ENCODE results near the gene DCTN4.
"Not testable (repeated sequence)": the region's sequence is repeated elsewhere in the genome, so short reads cannot be mapped to it uniquely, and the experiment has no call there.

DCTN4 gene

DNA sequence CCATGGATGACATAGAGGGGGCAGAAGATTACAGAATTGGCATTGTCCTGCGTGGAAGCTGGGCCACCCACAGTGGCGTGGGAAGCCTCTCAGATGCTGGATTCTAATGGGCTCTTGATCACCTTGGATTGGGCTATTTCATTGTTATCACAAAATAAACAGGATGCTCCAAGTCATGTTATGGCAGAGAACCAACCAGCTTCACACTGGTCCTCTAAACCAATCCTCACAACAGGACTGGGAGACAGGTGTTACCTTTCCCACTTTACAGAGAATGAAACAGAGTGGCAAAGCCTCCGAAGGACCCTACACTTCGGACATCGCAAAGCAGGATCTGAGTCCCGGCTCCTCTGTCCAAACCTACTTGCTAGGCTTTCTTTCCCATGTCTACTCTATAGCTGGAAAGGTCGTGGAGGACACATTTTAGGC is 19.3 kb upstream of the DCTN4 start:
- DNase-seq = no peak

DNA sequence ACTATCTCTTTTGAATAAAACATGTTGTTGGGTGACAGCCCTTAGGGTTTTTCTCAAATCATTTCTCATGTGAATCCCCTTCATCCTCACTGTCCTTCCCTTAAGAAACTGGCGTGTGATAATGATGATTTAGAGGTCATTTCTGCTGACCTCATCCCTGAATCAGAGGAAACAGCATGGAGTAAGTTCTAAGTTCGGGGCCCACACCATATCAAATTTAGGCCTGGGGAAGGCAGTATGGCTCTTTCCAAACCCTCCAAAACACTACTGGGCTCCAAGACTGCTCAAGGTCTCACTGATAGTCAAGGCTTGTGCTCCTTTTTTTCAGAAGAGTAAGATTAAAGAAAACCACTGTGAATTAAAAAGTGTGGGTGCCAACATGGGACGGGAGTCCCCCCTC is 18.9 kb upstream of the DCTN4 start:
- DNase-seq = no peak

DNA sequence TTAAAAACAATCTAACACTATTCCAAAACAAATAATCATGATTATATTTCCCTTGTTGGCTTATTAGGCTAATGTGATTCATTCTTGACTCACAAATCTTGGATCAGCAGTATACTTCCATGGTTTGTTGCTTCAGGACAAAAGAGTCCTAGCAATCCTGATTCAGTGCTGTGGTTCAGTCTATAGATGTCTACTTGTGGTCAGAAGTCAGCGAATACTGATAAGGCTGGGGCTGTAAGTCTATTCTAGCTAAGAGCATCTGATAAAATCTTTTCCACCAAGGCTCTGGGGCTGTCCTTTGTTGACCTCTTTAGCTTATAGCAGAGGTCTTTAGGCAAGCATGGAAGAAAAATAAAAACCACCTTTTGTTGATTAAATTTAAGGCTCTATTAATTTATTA is 15.3 kb upstream of the DCTN4 start:
- no peak for DNase-seq

DNA sequence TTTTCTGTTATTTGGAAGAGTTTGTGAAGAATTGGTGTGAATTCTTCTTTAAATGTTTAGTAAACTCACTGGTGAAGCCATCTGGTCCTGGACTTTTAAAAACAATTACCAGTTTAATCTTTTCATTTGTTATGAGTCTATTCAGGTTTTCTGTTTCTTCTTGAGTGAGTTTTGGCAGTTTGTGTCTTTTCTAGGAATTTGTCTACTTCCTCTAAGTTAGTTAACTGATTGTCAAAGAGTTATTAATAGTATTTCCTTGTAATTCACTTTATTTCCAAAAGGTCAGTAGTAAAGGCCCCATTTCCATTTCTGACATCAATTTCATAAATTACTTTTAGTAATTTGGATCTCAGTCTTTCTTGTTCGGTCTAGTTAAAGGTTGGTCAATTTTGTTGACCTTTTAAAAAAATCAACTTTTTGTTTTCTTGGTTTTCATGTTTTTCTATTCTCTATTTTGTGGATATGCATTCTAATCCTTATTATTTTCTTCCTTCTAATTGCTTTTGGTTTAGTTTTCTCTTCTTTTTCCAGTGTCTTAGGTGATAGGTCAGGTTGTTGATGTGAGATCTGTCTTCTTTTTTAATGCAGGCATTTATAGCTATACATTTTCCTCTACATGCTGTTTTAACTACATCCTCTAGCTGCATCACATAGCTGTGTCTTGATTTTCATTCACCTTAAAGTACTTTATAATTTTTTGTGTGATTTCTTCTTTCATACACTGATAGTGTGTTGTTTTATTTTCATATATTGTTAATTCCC is 12.4 kb upstream of the DCTN4 start:
- DNase-seq = no peak

DNA sequence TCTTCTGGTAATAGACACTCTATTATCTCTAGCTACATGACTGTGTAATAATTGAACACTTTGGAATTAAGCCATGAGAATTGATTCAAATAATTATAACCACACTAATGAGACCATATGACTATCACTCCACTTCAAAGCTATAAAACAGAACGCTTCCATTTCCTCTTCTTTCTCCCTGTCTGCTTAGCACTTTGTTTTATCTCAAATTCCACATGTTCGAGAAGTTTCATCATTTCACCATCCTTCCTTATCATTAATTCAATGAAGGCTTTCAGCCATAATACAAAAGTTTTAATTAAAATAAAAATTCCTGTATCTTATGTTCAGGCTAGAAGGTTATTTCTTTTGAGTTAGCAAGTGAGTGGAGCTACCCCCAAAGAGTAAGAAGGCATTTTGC is 7.4 kb upstream of the DCTN4 start:
- no peak for DNase-seq

DNA sequence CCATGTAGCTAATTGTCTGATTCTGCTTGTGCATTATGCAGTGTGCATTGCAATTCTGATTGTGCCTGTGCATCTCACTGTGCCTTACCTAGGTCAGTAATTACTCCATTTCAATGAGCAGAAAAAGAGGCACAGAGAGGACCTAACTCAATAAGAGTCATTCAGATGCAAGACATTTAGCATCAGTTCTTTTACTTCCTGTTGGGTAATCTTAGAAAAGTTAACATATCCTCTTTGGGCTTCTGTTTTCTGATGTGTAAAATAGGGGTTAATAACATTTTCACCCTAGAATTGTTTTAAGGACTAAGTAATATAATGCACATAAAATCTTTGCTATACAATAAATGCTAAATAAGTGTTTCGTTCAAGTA is 7.0 kb upstream of the DCTN4 start:
- DNase-seq = no peak

DNA sequence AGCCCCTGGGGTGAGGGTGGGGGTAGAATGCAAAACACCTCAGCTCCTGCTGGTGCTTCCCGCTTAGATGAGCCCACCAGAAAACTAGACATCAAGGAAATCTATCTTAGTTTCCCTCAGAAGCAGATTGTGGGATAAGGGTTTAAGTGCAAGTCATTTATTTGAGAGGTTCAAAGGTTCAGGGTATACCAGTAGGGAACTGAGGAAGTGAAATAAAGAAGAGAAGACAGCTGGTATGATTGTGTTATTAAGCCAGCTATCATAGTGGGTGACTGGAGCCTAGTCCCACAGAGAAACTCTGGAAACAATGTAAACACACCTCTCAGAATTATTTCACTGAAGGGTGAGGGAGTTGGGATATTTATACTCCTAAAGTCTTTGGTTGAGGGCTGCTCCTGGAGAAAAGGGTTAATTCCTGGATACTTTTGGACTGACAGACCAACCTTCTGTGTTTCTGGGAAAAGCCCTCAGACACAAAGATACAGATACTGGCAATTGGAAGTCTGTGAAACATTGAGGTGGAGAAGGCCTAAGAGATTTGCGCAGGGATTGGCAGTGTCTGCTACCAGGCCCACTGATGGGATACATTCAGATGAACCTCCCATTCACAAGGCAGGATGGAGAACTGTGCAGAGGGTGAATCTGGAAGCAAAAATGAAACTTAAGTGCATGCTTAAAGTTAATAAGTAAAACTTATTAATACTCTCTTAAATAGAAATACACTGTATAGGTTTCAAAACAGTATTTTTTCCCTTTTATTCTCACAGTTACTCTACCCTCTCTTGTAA is 6.4 kb upstream of the DCTN4 start:
- no peak for DNase-seq

DNA sequence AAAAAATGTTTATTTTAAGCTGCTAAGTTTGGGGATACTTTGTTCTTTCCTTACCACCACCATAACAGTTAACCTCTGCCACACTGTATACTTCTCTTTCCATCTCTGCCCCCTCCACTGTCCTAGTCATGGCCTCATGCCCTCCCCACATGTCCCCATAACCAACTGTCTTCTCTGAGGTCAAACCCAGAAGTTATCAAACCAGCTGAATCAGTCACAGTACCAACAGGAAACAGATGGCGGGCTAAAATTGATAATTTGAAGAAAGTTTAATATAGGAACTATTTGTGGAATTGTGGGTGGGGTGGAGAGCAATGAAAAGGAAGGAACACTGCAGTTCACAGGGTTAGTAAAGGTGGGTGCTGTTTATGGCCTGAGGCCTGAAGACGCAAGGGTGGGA is 5.7 kb upstream of the DCTN4 start:
- DNase-seq = no peak

DNA sequence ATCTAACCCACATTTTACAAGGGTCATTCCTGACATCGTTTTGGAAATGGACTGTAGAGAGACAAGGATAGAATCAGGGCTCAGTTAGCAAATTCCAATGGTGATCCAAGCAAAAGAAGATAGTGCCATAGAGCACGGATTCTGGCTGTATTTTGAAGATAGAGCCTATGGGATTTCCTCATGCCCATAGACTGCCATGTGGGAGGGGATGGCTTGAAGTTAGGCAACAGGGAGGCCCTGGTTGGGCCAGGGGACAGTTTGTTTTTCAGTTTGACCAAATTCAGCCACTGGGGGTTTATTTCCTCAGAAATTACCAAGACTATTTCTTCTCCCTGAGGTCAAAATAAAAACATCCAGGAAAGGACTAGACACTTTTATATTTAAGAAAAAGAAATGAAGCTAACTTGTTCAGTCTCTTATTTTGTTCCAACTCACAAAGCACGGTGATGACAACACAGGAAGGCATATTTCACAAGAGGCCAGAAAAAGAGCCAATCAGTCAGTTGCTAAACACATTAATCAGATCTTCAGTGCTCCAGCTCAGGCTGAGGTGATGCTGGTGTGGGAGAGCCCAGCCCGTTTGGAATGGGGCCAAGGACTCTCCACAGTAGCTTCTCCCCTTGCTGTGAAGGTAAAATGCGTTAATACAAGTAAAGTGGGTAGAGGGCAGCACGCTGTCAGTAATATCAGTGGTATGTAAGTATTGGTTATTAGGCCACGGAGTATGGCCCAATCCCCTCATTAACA is 4.4 kb upstream of the DCTN4 start:
- no peak for DNase-seq

DNA sequence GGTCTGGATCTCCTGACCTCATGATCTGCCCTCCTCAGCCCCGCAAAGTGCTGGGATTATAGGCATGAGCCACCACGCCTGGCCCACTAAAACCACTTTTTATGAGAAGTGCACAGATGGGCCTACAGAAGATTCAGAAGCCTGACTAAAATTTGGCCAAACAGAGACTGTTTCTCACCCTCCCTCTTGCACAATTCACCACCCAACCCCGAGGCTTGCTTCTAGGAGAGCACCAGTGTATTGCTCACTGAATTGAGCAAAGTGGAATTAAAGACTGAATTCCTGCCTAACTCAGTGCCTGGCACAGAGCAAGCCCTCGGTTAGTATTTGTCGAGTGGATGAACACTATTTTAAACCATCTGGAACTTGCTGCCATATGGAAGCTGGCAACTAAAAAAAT is 3.4 kb upstream of the DCTN4 start:
- DNase-seq = no peak

DNA sequence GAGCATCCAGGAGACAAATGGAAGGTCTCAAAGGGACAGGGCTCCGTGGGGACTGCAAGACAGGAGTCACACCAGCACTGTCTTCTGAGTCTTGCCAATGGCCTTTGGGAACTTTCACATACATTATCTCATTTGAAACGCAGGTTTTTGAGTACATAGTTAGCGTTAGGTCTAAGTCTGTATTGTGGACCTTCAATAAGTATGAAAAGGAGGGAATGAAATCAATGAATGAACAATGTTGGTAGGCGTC is 442 bp upstream of the DCTN4 start:
- DNase-seq = no peak

DNA sequence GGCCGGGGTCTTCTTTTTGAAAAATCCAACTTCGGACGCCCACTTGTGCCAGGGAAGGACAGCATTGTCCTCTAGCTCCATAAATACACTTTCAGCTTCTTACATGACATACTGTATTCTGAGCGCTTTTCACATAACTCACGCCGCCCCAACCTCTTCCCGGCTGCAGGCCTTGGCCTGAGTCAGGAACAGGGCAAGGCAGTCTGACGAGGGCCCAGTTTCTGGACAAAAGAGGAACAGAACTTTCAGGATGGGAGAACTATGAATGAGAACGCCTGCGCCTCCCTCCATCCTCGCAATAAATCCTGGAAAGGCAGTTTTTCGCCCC is 650 bp downstream of the DCTN4 start:
- DNase-seq = no peak

DNA sequence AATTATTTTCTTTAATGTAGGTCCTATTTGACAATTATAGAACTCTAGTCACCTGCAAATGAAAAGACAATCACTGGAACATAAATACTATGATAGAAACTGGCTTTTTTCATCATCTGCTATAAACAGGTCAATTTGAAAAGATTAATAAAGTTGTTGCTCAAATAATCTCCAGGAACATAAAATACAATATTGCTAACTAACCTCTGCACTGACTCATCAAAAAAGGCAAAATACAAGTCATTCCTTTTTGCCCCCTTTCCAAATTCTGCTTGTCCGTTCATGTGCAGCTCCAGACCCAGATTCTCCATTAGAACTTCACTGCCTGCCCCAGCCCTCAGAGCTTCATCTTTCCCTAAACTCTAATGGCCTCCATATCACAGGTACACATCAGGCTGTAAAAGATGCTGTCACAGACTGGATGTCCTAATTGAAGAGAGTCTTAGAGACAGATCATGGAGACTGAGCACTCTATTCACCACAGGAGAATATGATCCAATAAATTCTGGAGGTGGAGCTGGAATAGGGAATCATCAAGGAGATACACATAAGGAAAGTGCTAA is 1.6 kb downstream of the DCTN4 start:
- DNase-seq = no peak

DNA sequence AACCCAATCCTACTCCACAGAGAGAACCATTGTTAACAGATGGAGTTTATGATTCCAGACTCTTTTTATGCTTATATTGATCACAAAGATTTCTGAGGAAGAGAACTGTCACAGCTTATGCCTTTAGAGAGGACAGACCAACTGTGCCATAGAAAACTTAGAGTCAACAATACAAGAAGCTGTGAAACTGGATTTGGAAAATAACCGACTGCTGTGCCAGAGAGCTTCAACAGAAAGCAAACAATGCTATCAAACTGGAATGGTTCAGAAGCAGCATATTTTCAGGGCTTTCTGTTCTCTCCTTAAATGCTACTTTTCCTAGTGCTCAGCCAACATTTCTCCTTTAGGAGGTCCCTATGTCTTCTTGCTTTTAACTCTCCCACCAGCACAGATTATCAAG is 5.0 kb downstream of the DCTN4 start:
- no peak for DNase-seq

DNA sequence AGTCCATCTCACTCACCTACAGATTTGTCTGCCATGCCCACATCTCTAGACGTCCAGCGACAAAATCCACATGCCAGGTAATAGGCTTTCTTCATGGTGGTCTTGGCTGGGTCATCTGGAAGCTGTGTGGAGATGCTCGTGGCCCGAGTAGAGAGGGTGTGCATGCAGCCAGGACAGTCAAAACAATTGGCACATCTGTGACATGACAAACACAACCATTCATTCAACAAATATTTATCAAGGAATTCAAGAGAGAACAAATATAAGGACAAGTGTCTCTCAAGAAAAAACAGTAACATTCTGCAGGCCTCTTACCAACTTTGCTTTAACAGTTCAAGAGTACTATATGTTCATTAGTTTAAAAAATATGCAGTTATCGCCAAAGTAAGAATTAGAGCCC is 5.4 kb downstream of the DCTN4 start:
- DNase-seq = no peak

DNA sequence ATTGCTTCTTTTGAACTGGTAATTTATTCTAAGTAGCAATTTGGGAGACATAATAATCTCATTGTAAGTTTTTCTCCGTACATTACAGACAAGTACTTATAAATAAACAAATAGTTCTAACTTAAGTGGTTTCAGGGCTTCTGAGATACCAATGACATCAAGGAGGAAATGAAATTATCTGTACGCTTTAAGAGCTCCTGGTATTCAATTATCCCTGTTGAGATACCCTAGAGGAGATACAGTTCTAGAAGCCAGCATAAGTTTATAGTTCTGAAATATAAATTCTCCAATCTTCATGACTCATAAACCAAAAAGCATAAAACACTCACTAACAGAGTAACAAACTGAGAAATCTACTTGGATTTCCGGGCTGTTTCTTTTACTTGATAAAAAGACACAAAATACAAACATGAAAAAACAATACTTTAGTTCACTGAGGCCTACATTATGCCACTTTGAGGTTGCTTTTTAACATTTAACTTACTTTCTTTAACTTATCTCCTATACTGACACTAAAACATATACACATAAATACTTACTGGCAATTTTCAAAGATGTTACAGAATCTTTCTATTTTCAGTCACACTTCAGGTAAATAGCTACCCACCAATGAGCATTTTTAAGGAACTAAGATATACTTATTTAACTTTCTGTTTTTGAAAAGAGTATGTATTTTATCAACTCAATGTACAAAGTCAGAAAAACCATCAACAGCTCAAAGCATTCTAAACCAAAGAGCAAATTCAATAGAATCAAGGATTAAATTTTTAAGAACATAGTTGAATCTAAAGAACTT is 7.5 kb downstream of the DCTN4 start:
- no peak for DNase-seq

DNA sequence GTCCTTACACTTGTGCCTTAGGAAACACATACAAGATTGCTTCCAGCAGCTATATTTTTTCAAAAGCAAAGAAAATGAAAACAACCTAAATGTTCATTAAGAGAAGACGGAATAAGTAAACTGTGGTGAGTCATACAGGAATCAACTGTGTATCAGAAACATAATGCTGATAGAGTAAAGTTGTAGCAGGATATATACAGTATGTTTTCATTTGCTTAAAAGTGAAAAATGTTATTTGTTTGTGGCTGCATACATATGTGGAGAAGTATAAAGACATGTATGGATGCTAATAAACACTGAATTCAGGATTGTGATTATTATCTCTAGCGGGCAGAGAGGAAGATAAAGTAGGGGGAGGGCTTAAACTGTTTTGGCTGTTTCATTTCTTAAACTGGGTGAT is 8.3 kb downstream of the DCTN4 start:
- no peak for DNase-seq

DNA sequence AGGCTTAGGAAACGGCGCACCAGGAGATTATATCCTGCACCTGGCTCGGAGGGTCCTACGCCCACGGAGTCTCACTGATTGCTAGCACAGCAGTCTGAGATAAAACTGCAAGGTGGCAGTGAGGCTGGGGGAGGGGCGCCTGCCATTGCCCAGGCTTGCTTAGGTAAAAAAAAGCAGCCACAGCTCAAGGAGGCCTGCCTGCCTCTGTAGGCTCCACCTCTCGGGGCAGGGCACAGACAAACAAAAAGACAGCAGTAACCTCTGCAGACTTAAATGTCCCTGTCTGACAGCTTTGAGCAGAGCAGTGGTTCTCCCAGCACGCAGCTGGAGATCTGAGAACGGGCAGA is 15.7 kb downstream of the DCTN4 start:
- not testable (repeated sequence) for DNase-seq

DNA sequence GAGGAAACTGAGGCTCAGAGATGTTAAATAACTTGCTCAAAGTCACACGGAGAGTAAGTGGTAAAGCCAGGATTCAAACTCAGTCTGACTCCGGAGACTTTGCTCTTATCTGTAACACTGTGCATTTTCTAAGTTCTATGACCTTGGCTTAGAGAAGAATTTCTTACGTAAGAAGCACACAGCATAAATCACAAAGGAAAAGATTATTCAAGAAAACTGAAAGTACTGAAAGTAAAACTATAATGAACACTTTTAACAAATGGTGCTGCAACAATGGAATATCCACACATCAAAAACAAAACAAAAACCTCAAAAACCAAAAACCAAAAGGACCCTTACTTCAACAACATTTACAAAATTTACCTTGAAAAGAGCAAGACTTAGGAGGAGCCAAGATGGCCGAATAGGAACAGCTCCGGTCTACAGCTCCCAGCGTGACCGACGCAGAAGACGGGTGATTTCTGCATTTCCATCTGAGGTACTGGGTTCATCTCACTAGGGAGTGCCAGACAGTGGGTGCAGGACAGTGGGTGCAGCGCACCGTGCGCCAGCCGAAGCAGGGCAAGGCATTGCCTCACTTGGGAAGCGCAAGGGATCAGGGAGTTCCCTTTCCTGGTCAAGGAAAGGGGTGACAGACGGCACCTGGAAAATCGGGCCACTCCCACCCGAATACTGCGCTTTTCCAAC is 16.2 kb downstream of the DCTN4 start:
- DNase-seq = not testable (repeated sequence)

DNA sequence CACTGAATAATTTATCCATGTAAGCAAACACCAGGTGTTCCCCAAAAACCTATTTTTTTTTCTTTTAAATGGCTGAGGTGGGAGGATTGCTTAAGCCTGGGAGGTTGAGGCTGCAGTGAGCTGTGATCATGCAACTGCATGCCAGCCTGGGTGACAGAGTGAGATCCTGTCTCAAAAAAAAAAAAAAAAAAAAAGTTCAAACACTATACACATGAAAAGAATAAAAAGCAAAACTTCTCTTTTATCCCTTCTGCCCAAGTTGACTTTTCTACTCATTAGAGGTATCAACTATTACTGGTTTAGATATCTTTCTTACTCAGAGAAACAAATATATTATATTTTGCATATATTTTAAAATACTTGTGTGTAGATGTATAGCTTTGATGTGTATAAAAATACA is 17.8 kb downstream of the DCTN4 start:
- no peak for DNase-seq

DNA sequence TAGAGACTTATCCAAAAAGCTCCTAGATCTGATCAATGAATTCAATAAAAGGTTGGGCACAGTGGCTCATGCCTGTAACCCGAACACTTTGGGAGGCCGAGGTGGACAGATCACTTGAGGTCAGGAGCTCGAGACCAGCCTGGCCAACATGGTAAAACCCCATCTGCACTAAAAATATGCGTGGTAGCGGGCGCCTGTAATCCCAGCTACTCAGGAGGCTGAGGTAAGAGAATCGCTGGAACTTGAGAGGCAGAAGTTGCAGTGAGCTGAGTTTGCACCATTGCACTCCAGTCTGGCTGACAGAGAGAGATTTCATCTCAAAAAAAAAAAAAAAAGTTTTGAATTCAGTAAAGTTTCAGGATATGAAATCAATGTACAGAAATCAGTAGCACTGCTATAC is 20.0 kb downstream of the DCTN4 start:
- no peak for DNase-seq

DNA sequence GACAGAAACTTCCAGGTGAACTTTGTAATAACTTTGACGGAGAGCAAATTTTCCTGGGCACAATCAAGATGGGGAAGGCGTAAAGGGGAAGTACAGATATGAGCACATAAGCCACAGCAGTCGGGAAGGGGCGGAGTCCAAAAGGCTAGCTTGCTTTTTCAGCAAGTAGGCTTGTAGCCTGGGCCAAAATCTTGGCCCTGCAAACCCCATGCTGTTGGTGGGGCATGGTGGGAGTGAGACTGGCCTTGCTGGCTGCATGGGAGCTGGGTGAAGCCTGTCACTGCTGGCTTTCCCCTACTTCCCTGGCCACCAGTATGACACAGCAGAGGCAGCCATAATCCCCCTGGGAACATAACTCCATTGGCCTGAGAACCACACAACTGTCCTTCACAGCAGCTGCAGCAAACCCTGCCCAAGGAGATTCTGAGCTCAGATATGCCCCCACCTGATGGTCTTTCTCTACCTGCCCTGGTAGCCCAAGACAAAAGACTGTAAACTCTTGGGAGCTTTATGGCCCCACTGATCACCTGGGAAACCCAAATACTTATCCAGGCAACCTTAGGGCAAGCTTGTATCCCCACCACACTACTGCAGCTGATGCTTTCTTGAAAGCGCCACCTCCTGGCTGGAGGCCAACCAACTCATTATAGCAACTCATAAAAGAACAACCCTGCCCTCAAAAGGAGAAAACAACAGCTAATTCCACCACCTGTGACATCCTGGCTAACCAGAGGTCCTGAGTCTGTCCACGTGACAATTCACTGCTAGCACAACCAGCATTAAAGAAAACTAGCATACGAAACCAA is 24.0 kb downstream of the DCTN4 start:
- DNase-seq = no peak

Measured in NCI-H2171 (cell line).